ENCODE measurements around the gene TFF3. TPM values are rescaled to one million over a fixed set of nuclear protein-coding genes. Genes with fewer than 3 reads are reported as not detected.

Gene TFF3
- total RNA-seq, 2 experiments from 2014 or later, result not detected

DNA sequence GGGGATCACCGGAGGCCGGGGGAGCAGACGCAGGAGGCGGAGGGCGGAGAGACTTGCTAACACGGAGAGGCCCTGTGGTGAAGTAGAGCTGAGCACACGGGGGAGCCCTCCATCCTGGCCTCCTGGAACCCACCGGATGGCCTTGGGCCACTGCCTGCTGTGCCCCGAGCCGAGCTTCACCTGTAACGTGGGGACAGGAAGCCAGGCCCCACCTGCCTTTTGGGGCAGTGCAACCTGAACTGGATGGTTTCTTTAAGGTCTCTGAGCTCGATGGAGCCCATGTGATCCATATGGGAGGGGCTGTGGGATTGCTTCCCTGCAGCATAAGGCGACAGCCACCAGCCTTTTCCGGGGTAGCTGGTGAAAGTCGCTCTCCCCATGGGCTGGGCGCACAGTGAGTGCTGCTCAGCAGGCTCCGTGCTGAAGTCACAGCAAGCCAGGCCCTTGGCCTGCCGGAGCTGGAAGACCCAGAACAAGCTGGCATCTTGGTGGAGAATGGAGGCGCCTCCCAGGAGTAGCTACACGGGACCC lies 35.8 kb downstream of the TFF3 start:
- no peak overlapping the region for H3K4me2 ChIP-seq (ENCODE audit: low read length)
- no TSS peak for BruUV-seq (replicated peaks)
- H3K9me3 ChIP-seq (ENCODE audit: low read length), result no peaks in the 10 kb centered on the region
- no peaks in the 10 kb centered on the region for H3K9me2 ChIP-seq (ENCODE audit: insufficient read depth, low read length)
- no peak overlapping the region for H3K4me3 ChIP-seq (ENCODE audit: low read depth, low read length, poor library complexity, severe bottlenecking)
- ChIA-PET CTCF (ENCODE audit: unreplicated experiment) (interaction anchor here (0.6 to 0.7 kb wide), 2 partner anchors 15 to 181 kb away, joined by 3 read pairs; no protein-coding TSS in a partner anchor), POLR2A (interaction anchor here (0.9 kb wide), 1 partner anchor 11 kb away, joined by 3 read pairs; no protein-coding TSS in a partner anchor)
- H3K4me1 ChIP-seq (ENCODE audit: insufficient read depth, low read length, poor library complexity, severe bottlenecking), result no peaks in the 10 kb centered on the region
- no peak overlapping the region for H3K27ac ChIP-seq (ENCODE audit: low read depth, low read length, poor library complexity, severe bottlenecking)
- intact Hi-C loops (cut with micrococcal nuclease; ENCODE audit: unreplicated experiment), result no loop called here
- DNase-seq (ENCODE audit: low spot score), result no peak
- no peak overlapping the region for H2AFZ ChIP-seq (ENCODE audit: low read length)
- no peaks in the 10 kb centered on the region for H4K20me1 ChIP-seq (ENCODE audit: insufficient read depth, low read length)
- no peaks in the 10 kb centered on the region for H3K79me2 ChIP-seq (ENCODE audit: insufficient read depth, low read depth, low read length)
- H3K36me3 ChIP-seq (ENCODE audit: insufficient read depth, low read length), result peaks cover 42% of the 10 kb centered on the region
- no peak for TF ChIP-seq EZH2phosphoT487 (IDR thresholded peaks at IDR 0.05; ENCODE audit: borderline replicate concordance, low read depth, low read length)

DNA sequence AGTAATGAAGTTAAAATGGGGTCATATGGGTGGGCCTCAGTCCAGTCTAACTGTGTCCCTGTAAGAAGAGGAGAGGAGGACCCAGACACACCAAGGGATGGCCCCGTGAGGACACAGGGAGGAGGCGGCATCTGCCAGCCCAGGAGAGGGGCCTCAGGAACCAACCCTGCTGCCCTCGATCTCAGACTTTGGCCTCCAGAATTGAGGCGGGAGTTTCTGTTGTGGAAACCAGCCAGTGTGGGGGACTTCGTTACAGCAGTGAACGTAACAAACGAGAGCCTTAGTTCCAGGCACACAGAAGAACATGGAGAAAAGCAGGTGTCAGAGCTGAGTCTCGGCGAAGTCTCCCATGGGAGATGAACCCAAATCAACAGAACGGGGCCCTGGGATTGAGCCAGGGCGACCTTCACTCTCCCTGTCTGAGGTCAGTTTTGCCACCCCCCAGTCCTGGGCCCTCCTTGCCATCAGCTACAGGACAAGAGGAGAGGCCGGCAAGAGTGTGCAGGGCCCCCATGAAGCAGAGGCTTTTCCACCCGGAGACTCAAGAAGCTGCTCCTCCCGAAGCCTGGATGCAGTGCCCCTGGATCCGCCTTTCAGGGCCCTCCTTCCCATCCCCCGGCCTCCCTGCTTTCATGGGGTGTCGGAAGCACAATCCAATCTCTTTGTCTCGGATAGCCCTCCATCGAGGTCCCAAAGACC lies 36.6 kb downstream of the TFF3 start:
- H3K36me3 ChIP-seq (ENCODE audit: insufficient read depth, low read length), result peaks cover 48% of the 10 kb centered on the region
- POLR2A ChIA-PET, result no interaction called here
- intact Hi-C loops (cut with micrococcal nuclease; ENCODE audit: unreplicated experiment), result no loop called here

DNA sequence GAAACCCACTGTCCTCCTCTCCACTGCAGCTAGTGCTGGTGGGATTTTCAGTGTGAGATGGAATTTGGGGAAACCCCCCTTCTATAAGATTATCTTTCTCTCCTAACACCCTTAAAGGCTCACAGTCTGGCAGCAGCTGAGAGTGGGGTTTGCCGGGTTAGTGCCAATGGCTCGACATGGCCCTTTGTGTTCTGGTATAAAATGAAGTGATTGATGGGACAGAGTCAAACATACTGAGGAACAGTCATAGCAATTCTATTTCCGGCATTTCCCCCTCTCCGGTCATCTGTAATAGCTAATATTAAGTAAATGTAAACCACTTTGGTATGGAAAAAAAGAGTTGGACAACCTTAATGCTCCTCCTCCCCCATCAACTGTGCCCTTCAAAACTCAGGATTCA lies 37.6 kb downstream of the TFF3 start:
- Histone ChIP-seq H3K9me3 (ENCODE audit: low read length) (no peaks in the 10 kb centered on the region), H2AFZ (ENCODE audit: low read length) (no peak overlapping the region), H3K4me1 (ENCODE audit: insufficient read depth, low read length, poor library complexity, severe bottlenecking) (no peaks in the 10 kb centered on the region), H3K4me2 (ENCODE audit: low read length) (no peak overlapping the region), H4K20me1 (ENCODE audit: insufficient read depth, low read length) (no peaks in the 10 kb centered on the region), H3K9me2 (ENCODE audit: insufficient read depth, low read length) (no peaks in the 10 kb centered on the region), H3K36me3 (ENCODE audit: insufficient read depth, low read length) (peaks cover 55% of the 10 kb centered on the region), H3K27ac (ENCODE audit: low read depth, low read length, poor library complexity, severe bottlenecking) (no peak overlapping the region), H3K79me2 (ENCODE audit: insufficient read depth, low read depth, low read length) (no peaks in the 10 kb centered on the region), H3K4me3 (ENCODE audit: low read depth, low read length, poor library complexity, severe bottlenecking) (no peak overlapping the region)
- ChIA-PET CTCF (ENCODE audit: unreplicated experiment) (no interaction called here), POLR2A (interaction anchor here (0.5 kb wide), 1 partner anchor 21 kb away, joined by 3 read pairs; no protein-coding TSS in a partner anchor)
- DNase-seq (ENCODE audit: low spot score), result no peak
- no TSS peak for BruUV-seq (replicated peaks)
- intact Hi-C loops (cut with micrococcal nuclease; ENCODE audit: unreplicated experiment), result no loop called here
- TF ChIP-seq, protein P1, sequence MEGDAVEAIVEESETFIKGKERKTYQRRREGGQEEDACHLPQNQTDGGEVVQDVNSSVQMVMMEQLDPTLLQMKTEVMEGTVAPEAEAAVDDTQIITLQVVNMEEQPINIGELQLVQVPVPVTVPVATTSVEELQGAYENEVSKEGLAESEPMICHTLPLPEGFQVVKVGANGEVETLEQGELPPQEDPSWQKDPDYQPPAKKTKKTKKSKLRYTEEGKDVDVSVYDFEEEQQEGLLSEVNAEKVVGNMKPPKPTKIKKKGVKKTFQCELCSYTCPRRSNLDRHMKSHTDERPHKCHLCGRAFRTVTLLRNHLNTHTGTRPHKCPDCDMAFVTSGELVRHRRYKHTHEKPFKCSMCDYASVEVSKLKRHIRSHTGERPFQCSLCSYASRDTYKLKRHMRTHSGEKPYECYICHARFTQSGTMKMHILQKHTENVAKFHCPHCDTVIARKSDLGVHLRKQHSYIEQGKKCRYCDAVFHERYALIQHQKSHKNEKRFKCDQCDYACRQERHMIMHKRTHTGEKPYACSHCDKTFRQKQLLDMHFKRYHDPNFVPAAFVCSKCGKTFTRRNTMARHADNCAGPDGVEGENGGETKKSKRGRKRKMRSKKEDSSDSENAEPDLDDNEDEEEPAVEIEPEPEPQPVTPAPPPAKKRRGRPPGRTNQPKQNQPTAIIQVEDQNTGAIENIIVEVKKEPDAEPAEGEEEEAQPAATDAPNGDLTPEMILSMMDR (conservative IDR thresholded peaks at IDR 0.05; ENCODE audit: low read length), result no peak
- TF ChIP-seq EZH2phosphoT487 (IDR thresholded peaks at IDR 0.05; ENCODE audit: borderline replicate concordance, low read depth, low read length), result no peak

More for the DNA sequence above, 36.6 kb downstream of the TFF3 start:
- H3K79me2 ChIP-seq (ENCODE audit: insufficient read depth, low read depth, low read length), result no peaks in the 10 kb centered on the region
- no peaks in the 10 kb centered on the region for H3K9me2 ChIP-seq (ENCODE audit: insufficient read depth, low read length)
- H3K4me1 ChIP-seq (ENCODE audit: insufficient read depth, low read length, poor library complexity, severe bottlenecking), result no peaks in the 10 kb centered on the region
- no peak for DNase-seq (ENCODE audit: low spot score)
- no peaks in the 10 kb centered on the region for H4K20me1 ChIP-seq (ENCODE audit: insufficient read depth, low read length)
- H3K9me3 ChIP-seq (ENCODE audit: low read length), result no peaks in the 10 kb centered on the region
- no peak overlapping the region for H3K4me2 ChIP-seq (ENCODE audit: low read length)
- no peak overlapping the region for H2AFZ ChIP-seq (ENCODE audit: low read length)
- CTCF ChIA-PET (ENCODE audit: unreplicated experiment), result no interaction called here
- TF ChIP-seq, protein P1 (conservative IDR thresholded peaks at IDR 0.05; ENCODE audit: low read length), result no peak
- no peak for TF ChIP-seq EZH2phosphoT487 (IDR thresholded peaks at IDR 0.05; ENCODE audit: borderline replicate concordance, low read depth, low read length)
- no peak overlapping the region for H3K4me3 ChIP-seq (ENCODE audit: low read depth, low read length, poor library complexity, severe bottlenecking)
- BruUV-seq (replicated peaks), result no TSS peak
- no peak overlapping the region for H3K27ac ChIP-seq (ENCODE audit: low read depth, low read length, poor library complexity, severe bottlenecking)
